Kidney epithelial cell (primary cell): ENCODE results near the gene IL18R1. TPM values are rescaled to one million over a fixed set of nuclear protein-coding genes. Genes with fewer than 3 reads are reported as not detected.
A peak's percentile ranks its signal among the peaks of the same experiment; 100 is the strongest.

Experiments used
- DNase-seq: peaks from one replicate; pipeline ENCODE4 v3.0.0-alpha.2; 2010; ENCODE audit warnings: low read depth
- H3K27me3 ChIP-seq: 2 replicates; pipeline ENCODE4 v1.6.0; 2011; ENCODE audit warnings: low read length; ENCODE audit not compliant: control insufficient read depth, insufficient read depth
- H3K36me3 ChIP-seq: 2 replicates; pipeline ENCODE4 v1.5.1; 2011; ENCODE audit warnings: low read length; ENCODE audit not compliant: control insufficient read depth, insufficient read depth
- H3K4me3 ChIP-seq: 2 replicates; pipeline ENCODE4 v1.5.1; 2011; ENCODE audit warnings: low read depth, mild to moderate bottlenecking, control low read depth, low read length
- CTCF ChIP-seq: IDR thresholded peaks from 2 replicates; pipeline ENCODE4 v1.5.1; 2011; ENCODE audit warnings: mild to moderate bottlenecking, moderate library complexity, low read length, control low read depth, inconsistent platforms; ENCODE audit not compliant: insufficient read depth, poor library complexity, severe bottlenecking
- total RNA-seq: library from RNA; depleted of rRNA; stranded (reverse); fragments of >200 nt; gene quantifications from 2 replicates; pipeline ENCODE4 v1.2.3, GENCODE V29; 2015

The IL18R1 gene
- total RNA-seq, 1 donor from 2014 or later = 5.1 TPM

DNA sequence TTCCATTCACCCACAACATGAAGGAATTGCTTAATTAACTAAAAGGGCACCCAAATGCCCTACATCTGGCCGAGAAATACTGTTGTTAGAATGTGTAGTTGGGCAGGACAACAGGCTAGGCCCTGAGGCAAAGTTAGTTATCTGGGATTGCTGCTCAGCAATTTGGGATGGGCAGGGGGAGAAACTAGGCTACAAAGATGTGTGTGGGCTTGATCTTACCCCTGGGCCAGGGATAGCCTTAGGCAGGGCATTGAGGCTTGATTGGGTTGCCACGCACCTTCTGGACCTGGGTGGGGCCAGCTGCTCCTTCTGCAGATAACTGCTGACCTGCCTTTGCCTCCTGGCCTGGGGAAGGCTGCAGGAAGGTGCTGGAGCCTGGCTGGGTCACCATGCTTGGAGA lies 76.8 kb downstream of the IL18R1 start:
- Histone ChIP-seq H3K27me3 (no peaks in the 10 kb centered on the region), H3K36me3 (no peaks in the 10 kb centered on the region), H3K4me3 (no peak overlapping the region)
- DNase-seq = no peak
- TF ChIP-seq CTCF = no peak

DNA sequence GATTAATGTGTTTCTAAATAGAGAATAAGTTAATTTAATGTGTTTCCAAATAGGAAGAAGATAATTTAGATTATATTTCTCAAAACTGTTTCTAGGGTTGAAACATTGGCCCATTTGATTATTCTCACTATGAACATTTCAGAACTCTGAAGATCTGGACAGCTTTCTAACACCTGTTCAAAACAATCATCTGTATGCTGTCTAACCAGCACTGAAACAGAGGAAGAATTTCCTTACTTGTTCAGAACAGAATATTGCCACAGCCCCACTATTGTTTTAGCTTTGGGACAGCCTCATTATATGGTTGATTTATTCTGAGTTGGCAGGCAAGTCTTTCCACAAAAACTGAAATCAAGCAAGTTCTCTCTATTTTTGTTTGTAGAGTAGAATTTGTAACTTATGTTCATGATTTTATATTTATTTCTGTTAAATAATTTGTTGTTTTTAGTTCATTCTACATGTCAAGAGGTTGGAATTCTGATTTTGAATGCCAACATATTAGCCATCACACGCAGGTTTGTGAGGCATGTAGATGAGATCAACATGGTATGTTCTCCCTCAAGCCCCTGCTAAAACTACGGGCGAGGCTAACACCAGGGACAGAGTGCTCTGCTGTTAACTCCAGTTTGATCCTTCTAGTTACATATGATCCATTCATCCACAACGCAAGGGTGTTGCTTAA lies 78.5 kb downstream of the IL18R1 start:
- Histone ChIP-seq H3K36me3 (no peaks in the 10 kb centered on the region), H3K4me3 (no peak overlapping the region), H3K27me3 (no peaks in the 10 kb centered on the region)
- no peak for TF ChIP-seq CTCF
- DNase-seq = no peak

- DNase-seq = no peak
- no peak for TF ChIP-seq CTCF
- no peaks in the 10 kb centered on the region for H3K27me3 ChIP-seq
These were observed 79.2 kb downstream of the IL18R1 start for GRCh38 chr2:102434655-102435381.

GRCh38 chr2:102435741-102436140 lies 80.1 kb downstream of the IL18R1 start:
- Histone ChIP-seq H3K4me3 (no peak overlapping the region), H3K36me3 (no peaks in the 10 kb centered on the region), H3K27me3 (no peaks in the 10 kb centered on the region)
- no peak for DNase-seq
- TF ChIP-seq CTCF = no peak

More at GRCh38 chr2:102434655-102435381, 79.2 kb downstream of the IL18R1 start:
- Histone ChIP-seq H3K36me3 (no peaks in the 10 kb centered on the region), H3K4me3 (no peak overlapping the region)

DNA sequence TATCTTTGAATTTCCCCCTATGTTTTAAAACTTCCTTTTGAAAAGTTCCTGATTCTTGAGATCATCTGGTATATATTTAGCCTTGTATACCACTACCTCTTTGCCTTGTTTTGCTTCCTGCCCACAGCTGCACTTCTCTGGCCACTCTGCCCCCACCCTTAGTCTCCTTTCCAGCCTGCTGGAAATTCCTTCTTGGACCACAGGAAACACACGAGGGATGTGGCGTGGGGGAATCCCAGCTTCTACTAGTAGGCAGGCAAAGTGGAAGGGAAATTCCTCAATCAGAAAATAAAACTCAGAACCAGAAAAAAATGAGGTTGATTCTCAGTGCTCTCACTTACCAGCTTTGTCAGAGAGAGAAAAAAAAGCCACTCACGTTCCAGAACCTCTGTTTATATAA lies 80.7 kb downstream of the IL18R1 start:
- Histone ChIP-seq H3K27me3 (no peaks in the 10 kb centered on the region), H3K4me3 (no peak overlapping the region), H3K36me3 (no peaks in the 10 kb centered on the region)
- DNase-seq = peak; percentile 61
- no peak for TF ChIP-seq CTCF
